ENCODE measurements around the gene IREB2. TPM values are rescaled to one million over a fixed set of nuclear protein-coding genes. Genes with fewer than 3 reads are reported as not detected.

IREB2 gene
- total and polyA plus RNA-seq, 2 donors (not counting 3 experiments of a cell fraction or from before 2014, with no cell fraction given): 12.7 to 51.4 TPM

GRCh38 chr15:78408961-78409360, 29.1 kb upstream of the IREB2 start:
- Histone ChIP-seq H3K4me3 (replicated peaks in 1 of 3; ENCODE audit: insufficient read depth in 1 of 3, low read depth in 1 of 3, low read length in 3 of 3) (no peak overlapping the region), H3K9ac (replicated peaks; ENCODE audit: extremely low read depth, insufficient read depth, low read length) (no peak overlapping the region), H3K4me2 (ENCODE audit: insufficient read depth, low read length) (no peak overlapping the region), H3K27me3 (ENCODE audit: control insufficient read depth in 2 of 2, insufficient read depth in 2 of 2, low read length in 2 of 2) (peaks cover 6 to 21% of the 10 kb centered on the region in 2 experiments), H3K4me1 (ENCODE audit: control insufficient read depth, extremely low read depth, insufficient read depth, low read length) (peaks cover 12% of the 10 kb centered on the region), H3K36me3 (ENCODE audit: control insufficient read depth in 2 of 2, extremely low read depth in 1 of 2, insufficient read depth in 2 of 2, low read length in 2 of 2) (no peaks in the 10 kb centered on the region), H4K20me1 (replicated peaks; ENCODE audit: control insufficient read depth, extremely low read depth, insufficient read depth, low read length) (no peaks in the 10 kb centered on the region), H3K27ac (ENCODE audit: insufficient read depth, low read depth, low read length) (no peak overlapping the region), H3K79me2 (ENCODE audit: control insufficient read depth, insufficient read depth, low read length) (no peaks in the 10 kb centered on the region), H2AFZ (ENCODE audit: low read depth, low read length) (no peak overlapping the region), H3K9me1 (replicated peaks; ENCODE audit: control insufficient read depth, extremely low read depth, insufficient read depth, low read length) (no peaks in the 10 kb centered on the region), H3K9me3 (replicated peaks; ENCODE audit: control insufficient read depth, insufficient read depth, low read length) (no peaks in the 10 kb centered on the region)
- no peak for TF ChIP-seq JUN (IDR thresholded peaks at IDR 0.05; ENCODE audit: borderline replicate concordance, insufficient read depth, insufficient read length, low read depth)
- no peak for TF ChIP-seq POLR2A (IDR thresholded peaks at IDR 0.05; ENCODE audit: low read depth, low read length)
- TF ChIP-seq POLR2AphosphoS5 (IDR thresholded peaks at IDR 0.05; ENCODE audit: insufficient read depth, low read depth, low read length): no peak
- no peak for TF ChIP-seq GATA2 (IDR thresholded peaks at IDR 0.05; ENCODE audit: insufficient read depth, insufficient read length, low read depth, low read length)
- no peak for TF ChIP-seq MYC (IDR thresholded peaks at IDR 0.05; ENCODE audit: low read depth, low read length)
- no peak for TF ChIP-seq FOS (IDR thresholded peaks at IDR 0.05; ENCODE audit: borderline replicate concordance, insufficient read depth, low read length)
- no peak for TF ChIP-seq EZH2 (IDR thresholded peaks at IDR 0.05; ENCODE audit: borderline replicate concordance, low read depth, low read length, severe bottlenecking)
- no peak for TF ChIP-seq MAX (IDR thresholded peaks at IDR 0.05; ENCODE audit: insufficient read depth, insufficient read length)
- TF ChIP-seq CTCF (IDR thresholded peaks at IDR 0.05; ENCODE audit: extremely low read depth in 1 of 2, insufficient read depth in 1 of 2, low read depth in 1 of 2, low read length in 2 of 2): no peak
- CTCF ChIA-PET: interaction anchor here (1.3 to 1.6 kb wide), 2 partner anchors 12 to 100 kb away, joined by 3 to 4 read pairs; no protein-coding TSS in a partner anchor
- DNase-seq (ENCODE audit: low read depth, low spot score) (no peak), FAIRE-seq (no peak)
- dilution Hi-C loops (cut with MboI; ENCODE audit: extremely low pct_ligation_motif_present, low sequenced_read_pairs) (no loop called here), intact Hi-C loops (cut with micrococcal nuclease) (no loop called here)
- POLR2A ChIA-PET: no interaction called here
- BruUV-seq (replicated peaks): no TSS peak

Data from endothelial cell of umbilical vein (primary cell).